ENCODE results near the gene KRT36. TPM values are rescaled to one million over a fixed set of nuclear protein-coding genes. Genes with fewer than 3 reads are reported as not detected.

The KRT36 gene
- total and polyA plus RNA-seq, 7 donors: 0.04 TPM; not detected in 6

- no peaks in the 10 kb centered on the region for H3K4me1 ChIP-seq
- no peak for TF ChIP-seq CTCF (IDR thresholded peaks at IDR 0.05)
- no peaks in the 10 kb centered on the region for H3K36me3 ChIP-seq (ENCODE audit: insufficient read depth in 1 of 2, low read depth in 1 of 2)
- no peak overlapping the region for H3K4me3 ChIP-seq
- no peaks in the 10 kb centered on the region for H3K9me3 ChIP-seq
- 70 to 77% (median 74%) methylated on average over 9 of the region's 9 CpGs for WGBS, 3 donors
- no peak for DNase-seq
- H3K27me3 ChIP-seq (ENCODE audit: insufficient read depth in 3 of 3, low read length in 2 of 3): peaks cover 0 to 4% (median 0%) of the 10 kb centered on the region in 3 donors
- no peak overlapping the region for H3K27ac ChIP-seq
- ATAC-seq: no peak
- intact Hi-C loops (cut with DNase I): no loop called here
Measured at GRCh38 chr17:41483531-41483930, 6.2 kb downstream of the KRT36 start.

- intact Hi-C loops (cut with DNase I): no loop called here
- H3K27ac ChIP-seq: no peak within 1 kb of the TSS
- no peaks in the 10 kb centered on the region for H3K4me1 ChIP-seq
- no peak for TF ChIP-seq CTCF (IDR thresholded peaks at IDR 0.05)
- no peaks in the 10 kb centered on the region for H3K36me3 ChIP-seq (ENCODE audit: insufficient read depth in 1 of 2, low read depth in 1 of 2)
- DNase-seq (no peak), ATAC-seq (no peak)
- no peaks in the 10 kb centered on the region for H3K9me3 ChIP-seq
- 74 to 95% (median 79%) methylated on average over 2 of the region's 2 CpGs for WGBS, 3 donors
- no peaks in the 10 kb centered on the region for H3K27me3 ChIP-seq (ENCODE audit: insufficient read depth in 3 of 3, low read length in 2 of 3)
- H3K4me3 ChIP-seq: no peak within 1 kb of the TSS
Measured at GRCh38 chr17:41481036-41481435, 8.7 kb downstream of the KRT36 start, which contains the start of gene KRT35. Gene KRT35 (minus strand): TSS chr17:41481151. CDS start chr17:41481097, 54 bp downstream.

GRCh38 chr17:41480581-41480980, 9.1 kb downstream of the KRT36 start:
- no peak for DNase-seq
- Histone ChIP-seq H3K36me3 (ENCODE audit: insufficient read depth in 1 of 2, low read depth in 1 of 2) (no peaks in the 10 kb centered on the region), H3K9me3 (no peaks in the 10 kb centered on the region), H3K27me3 (ENCODE audit: insufficient read depth in 3 of 3, low read length in 2 of 3) (no peaks in the 10 kb centered on the region), H3K27ac (no peak overlapping the region), H3K4me1 (no peaks in the 10 kb centered on the region), H3K4me3 (no peak overlapping the region)
- WGBS, 3 donors: 90 to 95% (median 95%) methylated on average over 10 of the region's 10 CpGs
- intact Hi-C loops (cut with DNase I): no loop called here
- no peak for TF ChIP-seq CTCF (IDR thresholded peaks at IDR 0.05)
- no peak for ATAC-seq

GRCh38 chr17:41480136-41480535, 9.6 kb downstream of the KRT36 start:
- Histone ChIP-seq H3K9me3 (no peaks in the 10 kb centered on the region), H3K4me1 (no peaks in the 10 kb centered on the region), H3K27ac (no peak overlapping the region), H3K4me3 (no peak overlapping the region), H3K36me3 (ENCODE audit: insufficient read depth in 1 of 2, low read depth in 1 of 2) (no peaks in the 10 kb centered on the region), H3K27me3 (ENCODE audit: insufficient read depth in 3 of 3, low read length in 2 of 3) (no peaks in the 10 kb centered on the region)
- ATAC-seq (no peak), DNase-seq (no peak)
- WGBS, 3 donors: 41 to 63% (median 61%) methylated on average over 2 of the region's 2 CpGs
- no peak for TF ChIP-seq CTCF (IDR thresholded peaks at IDR 0.05)
- intact Hi-C loops (cut with DNase I): no loop called here

GRCh38 chr17:41478237-41478636, 11.5 kb downstream of the KRT36 start:
- ATAC-seq (no peak), DNase-seq (no peak)
- H3K27ac ChIP-seq: no peak overlapping the region
- WGBS, 3 donors: 81 to 85% (median 83%) methylated on average over 8 of the region's 8 CpGs
- no peak overlapping the region for H3K4me3 ChIP-seq
- no peaks in the 10 kb centered on the region for H3K27me3 ChIP-seq (ENCODE audit: insufficient read depth in 3 of 3, low read length in 2 of 3)
- no peaks in the 10 kb centered on the region for H3K36me3 ChIP-seq (ENCODE audit: insufficient read depth in 1 of 2, low read depth in 1 of 2)
- no peaks in the 10 kb centered on the region for H3K4me1 ChIP-seq
- no peaks in the 10 kb centered on the region for H3K9me3 ChIP-seq
- TF ChIP-seq CTCF (IDR thresholded peaks at IDR 0.05): no peak
- intact Hi-C loops (cut with DNase I): no loop called here
